Sciatic nerve (tissue), 2 donors: ENCODE measurements around the gene DEFB113. TPM values are rescaled to one million over a fixed set of nuclear protein-coding genes. Genes with fewer than 3 reads are reported as not detected.

Experiments used
- ATAC-seq: fragments of 200-7000 bp; cut with Tn5 transposase; one replicate; pipeline ENCODE4 v1.9.1; 2020; ENCODE audit warnings: mild to moderate bottlenecking, moderate library complexity
- DNase-seq: peaks from one replicate; pipeline ENCODE4 v3.0.0-alpha.2; 2020; ENCODE audit warnings: low spot score
- intact Hi-C: fragments of 100-400 bp; cut with DNase I; formaldehyde crosslinking; loops from one replicate; pipeline ENCODE4 v1.14.2; 2022
- total RNA-seq: library from RNA; stranded (reverse); fragmentation: NEBNext Ultra II Directional; extraction: Animal tissue kit (Norgen Biotek cat#: 25700); gene quantifications from one replicate; pipeline ENCODE4 v1.2.1, GENCODE V29; 2021
- donor health status: DM: no; HTN: no; CAD: no.
- donor health status: DM: no; HTN: no; CAD: no.

The DEFB113 gene
- total RNA-seq, 1 donor from 2014 or later = not detected

DNA sequence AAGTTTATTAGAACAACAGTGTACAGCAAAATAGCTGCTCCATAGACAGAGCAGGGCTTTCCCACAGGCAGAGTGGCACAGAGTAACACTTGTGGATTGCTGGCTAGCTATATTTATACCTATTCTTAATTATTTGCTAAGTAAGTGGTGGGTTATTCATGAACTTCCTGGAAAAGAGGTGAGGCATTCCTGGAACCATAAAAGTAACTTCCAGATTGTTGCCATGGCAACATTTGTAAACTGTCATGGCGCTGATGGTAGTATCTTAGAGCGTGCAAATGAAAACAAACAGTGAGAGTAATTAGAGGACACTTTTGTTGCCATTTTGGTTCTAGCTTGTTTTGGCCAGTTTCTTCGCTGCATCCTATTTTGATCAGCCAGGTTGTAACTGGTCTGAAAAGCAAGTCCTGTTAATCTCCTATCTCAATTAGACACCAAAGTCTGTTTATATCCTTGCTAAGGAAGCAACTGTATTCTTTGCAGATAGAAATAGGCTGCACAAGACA is 29.4 kb downstream of the DEFB113 start:
- no peak for ATAC-seq
- intact Hi-C loops = no loop called here
- no peak for DNase-seq

DNA sequence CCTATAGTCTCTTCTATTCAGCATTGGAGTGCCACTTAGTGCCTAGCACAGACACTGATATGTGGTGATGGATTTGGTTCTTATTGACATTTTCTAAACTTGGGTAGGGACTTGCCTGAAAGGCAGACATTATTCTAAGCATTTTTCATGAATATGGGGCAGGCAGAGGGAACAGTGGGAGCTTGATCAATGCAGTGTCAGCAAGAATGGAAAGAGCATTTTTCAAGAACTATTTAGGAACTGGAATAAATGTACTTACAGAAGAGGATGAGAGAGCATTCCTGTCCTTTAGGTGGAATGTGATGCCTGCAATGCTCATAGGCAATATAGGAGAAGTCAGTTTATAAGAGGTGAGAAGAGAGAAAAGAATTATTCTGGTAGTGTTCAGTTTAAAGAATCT is 31.6 kb downstream of the DEFB113 start:
- ATAC-seq (no peak), DNase-seq (no peak)
- intact Hi-C loops = no loop called here

DNA sequence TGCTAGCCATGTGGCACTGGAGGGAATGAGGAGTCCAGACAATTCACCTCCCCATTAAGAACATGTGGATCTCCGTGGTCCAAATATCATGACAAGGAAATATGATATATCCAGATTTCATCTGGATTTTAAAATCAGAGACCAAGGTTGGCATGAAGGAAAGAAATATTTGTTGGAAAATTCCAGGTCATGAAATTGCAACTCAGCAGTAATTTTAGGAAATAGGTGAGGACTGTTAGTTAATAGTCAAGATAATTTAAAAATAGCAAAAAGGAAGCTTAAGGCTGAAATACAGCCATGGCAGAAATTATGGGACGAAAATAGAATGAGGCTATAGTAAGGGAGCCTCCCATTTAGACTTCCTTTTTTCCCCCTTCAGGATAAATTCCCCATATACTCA is 32.4 kb downstream of the DEFB113 start:
- DNase-seq (no peak), ATAC-seq (no peak)
- intact Hi-C loops = no loop called here

DNA sequence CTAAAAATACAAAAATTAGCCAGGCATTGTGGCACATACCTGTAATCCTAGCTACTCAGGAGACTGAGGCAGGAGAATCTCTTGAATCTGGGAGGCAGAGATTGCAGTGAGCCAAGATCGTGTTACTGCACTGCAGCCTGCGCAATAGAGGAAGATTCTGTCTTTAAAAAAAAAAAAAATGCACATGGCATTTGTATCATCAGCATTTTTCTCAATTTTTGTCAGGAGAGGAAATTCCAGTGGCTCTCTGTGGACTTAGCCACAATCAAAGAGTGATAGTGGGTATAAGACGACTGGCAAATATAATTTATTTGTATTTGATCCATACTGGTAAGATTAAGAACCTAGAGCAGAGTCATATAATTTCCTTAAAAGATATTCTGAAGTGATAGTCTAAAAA is 34.0 kb downstream of the DEFB113 start:
- ATAC-seq (no peak), DNase-seq (no peak)
- intact Hi-C loops = no loop called here

DNA sequence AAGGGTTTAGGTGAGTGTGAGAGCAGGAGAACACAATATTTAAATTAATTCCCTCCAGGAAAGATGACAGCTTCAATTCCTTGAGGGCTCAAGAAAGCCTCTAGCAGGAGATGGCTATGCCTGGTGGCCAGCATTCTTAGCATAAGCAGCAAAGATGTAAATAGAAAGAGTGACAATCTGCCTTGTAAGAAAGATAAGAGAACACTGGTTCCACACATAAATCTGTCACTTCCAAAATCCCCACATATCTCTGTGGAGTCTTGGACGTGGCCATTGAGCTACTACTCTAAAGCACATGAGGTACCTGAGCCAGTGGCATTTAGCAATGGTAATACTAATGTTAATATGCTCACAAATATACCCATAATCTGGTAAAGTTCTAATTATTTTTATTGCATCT is 34.7 kb downstream of the DEFB113 start:
- ATAC-seq = no peak
- DNase-seq = no peak
- intact Hi-C loops = no loop called here

DNA sequence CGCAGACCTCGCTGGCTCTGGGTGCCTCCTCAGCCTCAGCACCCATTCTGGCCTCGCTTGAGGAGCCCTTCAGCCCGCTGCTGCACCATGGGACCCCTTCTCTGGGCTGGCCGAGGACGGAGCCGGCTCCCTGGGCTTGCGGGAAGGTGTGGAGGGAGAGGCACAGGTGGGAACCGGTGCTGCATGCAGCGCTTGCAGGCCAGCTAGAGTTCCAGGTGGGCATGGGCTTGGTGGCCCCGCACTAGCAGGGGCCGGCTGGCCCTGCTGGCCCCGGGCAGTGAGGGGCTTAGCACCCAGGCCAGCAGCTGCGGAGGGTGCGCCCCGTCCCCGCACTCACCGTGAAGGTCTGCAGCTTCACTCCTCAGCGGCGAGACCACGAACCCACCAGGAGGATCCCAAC is 35.9 kb downstream of the DEFB113 start:
- ATAC-seq (no peak), DNase-seq (no peak)

DNA sequence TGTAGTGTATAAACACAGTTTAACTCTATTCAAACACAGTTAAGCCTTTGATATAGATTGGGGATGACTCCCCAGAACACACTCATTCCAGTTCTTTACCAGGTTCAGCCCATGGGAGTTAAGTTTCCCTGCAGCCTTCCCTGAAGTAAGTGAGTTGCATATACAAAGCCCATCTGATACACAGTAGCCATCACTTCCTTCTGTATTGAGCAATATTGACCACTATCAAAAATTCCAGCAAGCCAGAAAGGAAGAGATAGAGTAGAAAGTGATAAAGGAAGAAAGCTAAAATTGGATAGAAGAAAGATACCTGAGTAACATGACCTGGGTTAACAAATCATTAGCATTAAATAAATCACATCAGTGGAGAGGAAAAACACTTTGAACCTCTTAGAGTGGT is 40.1 kb downstream of the DEFB113 start:
- intact Hi-C loops = no loop called here
- no peak for ATAC-seq
- DNase-seq = no peak

More for the DNA sequence above, 35.9 kb downstream of the DEFB113 start:
- intact Hi-C loops = no loop called here

DNA sequence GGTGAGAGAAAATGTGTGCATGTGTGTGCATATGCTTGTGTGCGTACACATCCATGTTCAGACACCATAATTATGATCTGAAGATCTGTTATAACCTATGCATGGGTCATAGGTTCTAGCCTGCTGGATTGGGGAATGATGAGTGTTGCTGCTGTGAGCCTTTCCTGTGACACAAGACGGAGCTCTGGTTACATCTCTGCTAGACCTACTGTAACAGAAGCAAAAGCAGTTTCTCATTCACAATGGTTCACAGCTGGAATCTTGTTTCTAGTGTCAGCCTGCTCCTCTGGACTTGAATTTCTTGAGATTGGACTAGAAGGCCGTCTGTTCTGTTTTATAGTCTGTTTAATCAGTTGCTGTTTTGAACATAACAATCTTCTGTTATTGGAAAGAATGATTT is 45.6 kb downstream of the DEFB113 start:
- DNase-seq (no peak), ATAC-seq (no peak)
- intact Hi-C loops = no loop called here

DNA sequence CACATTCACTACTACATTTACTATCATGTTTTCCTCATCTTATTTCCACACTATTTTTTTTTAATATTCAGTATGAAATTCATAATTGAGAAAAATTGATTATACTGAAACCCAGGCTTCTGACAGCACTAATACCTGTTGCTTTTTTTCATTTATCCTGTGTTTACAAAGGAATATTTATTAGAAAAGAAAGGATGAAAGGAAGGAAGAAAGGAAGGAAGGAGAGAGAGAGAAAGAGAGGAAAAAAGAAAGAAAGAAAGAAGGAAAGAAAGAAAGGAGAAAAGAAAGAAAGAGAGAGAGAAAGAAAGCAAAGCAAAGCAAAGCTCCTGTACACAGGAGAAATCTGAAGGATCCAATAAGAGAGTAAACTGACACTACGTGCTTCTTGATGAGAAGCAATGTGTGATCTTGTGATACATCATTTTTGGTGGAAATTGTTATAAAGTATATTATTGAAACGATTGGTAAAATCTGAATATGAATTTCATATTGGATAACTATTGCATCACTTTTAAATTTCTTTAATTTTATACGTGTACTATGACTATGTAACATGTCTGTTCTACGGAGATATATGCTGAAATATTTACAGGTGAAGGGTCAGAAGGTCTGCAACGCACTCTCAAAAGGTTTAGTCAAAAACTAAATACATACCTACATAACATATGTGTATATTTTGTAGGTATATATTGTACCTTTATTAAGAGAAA is 49.3 kb downstream of the DEFB113 start:
- no peak for ATAC-seq
- no peak for DNase-seq
- intact Hi-C loops = no loop called here

DNA sequence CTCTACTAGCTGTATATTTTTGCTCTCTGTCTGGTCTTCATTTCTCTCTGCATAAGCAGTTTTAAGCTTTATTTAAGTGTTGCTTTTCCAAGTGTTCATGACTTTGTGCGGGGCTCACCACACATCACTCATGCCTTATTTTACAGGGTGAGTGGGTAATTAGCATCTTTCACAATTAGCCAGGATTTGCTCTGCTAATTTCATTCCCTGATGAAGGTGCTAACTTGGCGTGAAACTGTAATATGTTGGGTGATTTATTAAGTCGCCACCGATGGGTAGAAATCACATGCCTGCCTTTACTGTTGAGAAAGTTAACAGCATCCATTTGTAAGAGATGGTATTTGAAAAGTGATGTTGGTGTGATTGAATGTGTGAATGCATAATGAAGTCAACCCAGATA is 50.2 kb downstream of the DEFB113 start:
- ATAC-seq = no peak
- DNase-seq = no peak
- intact Hi-C loops = no loop called here

DNA sequence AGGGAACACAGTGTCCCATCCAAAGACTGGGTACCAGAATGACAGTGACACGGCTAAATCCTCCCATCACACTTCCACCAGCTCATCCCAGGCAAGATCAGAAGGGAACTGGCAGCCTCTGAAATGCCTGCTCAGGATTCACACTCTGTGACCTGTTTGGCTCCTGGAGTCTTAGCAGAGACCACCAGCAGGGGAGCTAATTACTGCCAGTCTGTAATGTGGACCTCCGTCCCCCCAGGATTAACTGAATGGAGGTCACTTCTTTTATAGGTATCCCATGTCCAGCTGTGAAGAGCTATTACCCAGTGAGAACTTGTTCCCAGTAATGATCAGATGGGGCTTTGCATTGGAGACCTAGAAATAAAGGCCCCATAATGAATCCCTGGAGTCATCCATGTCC is 50.6 kb downstream of the DEFB113 start:
- intact Hi-C loops = no loop called here
- ATAC-seq (no peak), DNase-seq (no peak)

Other genes with a start within 250 kb of the DEFB113 start
- 1.1 TPM for gene CRISP3, start 225.2 kb downstream of the DEFB113 start, total RNA-seq
- gene PGK2, start 182.3 kb downstream of the DEFB113 start, total RNA-seq = not detected
- not detected for gene CRISP1, start 103.1 kb downstream of the DEFB113 start, total RNA-seq
- not detected for gene DEFB114, start 5.5 kb downstream of the DEFB113 start, total RNA-seq
- not detected for gene DEFB110, start 52.4 kb upstream of the DEFB113 start, total RNA-seq
- gene DEFB112, start 80.3 kb upstream of the DEFB113 start, total RNA-seq = not detected